AG04450 (cell line): ENCODE measurements around the gene TRIP12. TPM values are rescaled to one million over a fixed set of nuclear protein-coding genes. Genes with fewer than 3 reads are reported as not detected.

Experiments
- CTCF ChIA-PET: fragments of 300-600, 350-600 bp; formaldehyde crosslinking; extraction: SDS; loops from one replicate; lab custom pipeline; 2022; ENCODE audit warnings: antibody characterized with exemption, inconsistent platforms; lab: Charles Lee
- POLR2A ChIA-PET: fragments of 350-600 bp; formaldehyde crosslinking; extraction: SDS; loops from one replicate; lab custom pipeline; 2021; ENCODE audit warnings: antibody characterized with exemption, inconsistent platforms; lab: Yijun Ruan, JAX
- DNase-seq: peaks from one replicate; pipeline ENCODE4 v3.0.0-alpha.2; 2011; ENCODE audit warnings: low read depth, low spot score
- H3K27ac ChIP-seq: one replicate; pipeline ENCODE4 v1.5.1; 2012; ENCODE audit warnings: low read depth, low read length, control low read depth
- H3K27me3 ChIP-seq: one replicate; pipeline ENCODE4 v1.6.0; 2012; ENCODE audit warnings: low read length; ENCODE audit not compliant: control insufficient read depth, insufficient read depth
- H3K4me3 ChIP-seq: 2 replicates; pipeline ENCODE4 v1.5.1; 2011; ENCODE audit warnings: mild to moderate bottlenecking, low read depth, low read length, control low read depth
- H3K9me3 ChIP-seq: 2 replicates; pipeline ENCODE4 v1.5.1; 2012; ENCODE audit warnings: low read length; ENCODE audit not compliant: control insufficient read depth, insufficient read depth
- polyA plus RNA-seq: library from polyadenylated mRNA; depleted of rRNA; stranded (reverse); fragments of >200 nt; gene quantifications from 2 replicates; pipeline ENCODE4 v1.2.3, GENCODE V29; 2011
- TF ChIP-seq, protein P1 (sequence below): IDR thresholded peaks from 2 replicates; pipeline ENCODE4 v1.5.1; 2011; ENCODE audit warnings: low read depth, low read length, control low read depth, inconsistent platforms

The TRIP12 gene
- polyA plus RNA-seq, 1 experiment, result 170 TPM

DNA sequence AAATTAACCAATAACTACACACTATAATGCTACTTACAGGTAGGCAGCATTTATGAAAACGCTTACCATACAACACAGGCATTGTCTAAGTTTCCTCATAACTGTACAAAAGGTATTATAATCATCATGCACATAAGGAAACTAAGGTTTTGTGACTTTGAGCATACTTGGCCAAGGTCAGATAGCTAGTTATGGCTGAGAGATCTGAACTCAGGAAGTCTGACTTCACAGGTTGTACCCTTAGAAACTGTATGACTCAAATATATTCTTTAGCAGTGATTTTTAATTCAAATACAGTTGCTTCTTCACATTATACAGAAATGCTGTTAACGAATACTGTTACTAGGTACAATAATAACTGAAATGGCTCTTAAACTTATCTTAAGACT is 89.3 kb downstream of the TRIP12 start:
- POLR2A ChIA-PET, result no interaction called here
- no peaks in the 10 kb centered on the region for H3K9me3 ChIP-seq
- DNase-seq, result no peak
- TF ChIP-seq, protein P1, sequence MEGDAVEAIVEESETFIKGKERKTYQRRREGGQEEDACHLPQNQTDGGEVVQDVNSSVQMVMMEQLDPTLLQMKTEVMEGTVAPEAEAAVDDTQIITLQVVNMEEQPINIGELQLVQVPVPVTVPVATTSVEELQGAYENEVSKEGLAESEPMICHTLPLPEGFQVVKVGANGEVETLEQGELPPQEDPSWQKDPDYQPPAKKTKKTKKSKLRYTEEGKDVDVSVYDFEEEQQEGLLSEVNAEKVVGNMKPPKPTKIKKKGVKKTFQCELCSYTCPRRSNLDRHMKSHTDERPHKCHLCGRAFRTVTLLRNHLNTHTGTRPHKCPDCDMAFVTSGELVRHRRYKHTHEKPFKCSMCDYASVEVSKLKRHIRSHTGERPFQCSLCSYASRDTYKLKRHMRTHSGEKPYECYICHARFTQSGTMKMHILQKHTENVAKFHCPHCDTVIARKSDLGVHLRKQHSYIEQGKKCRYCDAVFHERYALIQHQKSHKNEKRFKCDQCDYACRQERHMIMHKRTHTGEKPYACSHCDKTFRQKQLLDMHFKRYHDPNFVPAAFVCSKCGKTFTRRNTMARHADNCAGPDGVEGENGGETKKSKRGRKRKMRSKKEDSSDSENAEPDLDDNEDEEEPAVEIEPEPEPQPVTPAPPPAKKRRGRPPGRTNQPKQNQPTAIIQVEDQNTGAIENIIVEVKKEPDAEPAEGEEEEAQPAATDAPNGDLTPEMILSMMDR, result no peak
- CTCF ChIA-PET, result interaction anchor here (0.7 to 5.7 kb wide), 2 partner anchors 31 to 33 kb away, joined by 3 to 29 read pairs; no protein-coding TSS in a partner anchor
- no peak overlapping the region for H3K4me3 ChIP-seq
- H3K27me3 ChIP-seq, result no peaks in the 10 kb centered on the region
- H3K27ac ChIP-seq, result no peak overlapping the region

DNA sequence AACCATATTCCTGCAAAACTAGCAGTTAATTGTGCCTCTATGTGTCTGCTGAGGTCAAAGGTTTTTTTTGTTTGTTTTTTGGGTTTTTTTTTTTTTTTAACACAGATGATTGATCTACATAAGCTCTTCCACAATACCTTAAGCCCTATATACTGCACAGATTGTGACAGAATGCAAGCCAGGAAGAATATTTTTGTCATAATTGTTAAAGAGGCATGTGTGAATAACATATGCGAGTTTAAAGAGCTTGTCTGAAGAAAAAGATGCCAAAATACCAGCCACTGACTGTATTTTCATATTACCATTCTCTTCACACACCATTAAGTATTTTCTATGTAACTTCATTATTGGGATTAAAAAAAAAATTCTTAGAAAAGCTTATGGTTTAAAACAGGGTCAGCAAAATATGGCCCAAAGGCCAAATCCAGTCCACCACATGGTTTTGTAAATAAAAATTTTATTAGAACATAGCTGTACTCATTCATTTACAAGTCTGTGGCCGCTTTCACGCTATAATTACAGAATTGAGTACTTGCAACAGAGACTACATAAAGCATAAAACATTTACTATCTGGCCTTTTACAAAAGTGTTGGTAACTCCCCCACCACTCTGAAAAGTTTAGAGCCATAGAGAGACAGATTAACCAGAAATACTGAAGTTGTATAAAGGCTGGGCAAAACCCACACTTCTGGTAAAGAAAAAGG is 89.9 kb downstream of the TRIP12 start:
- no peak for DNase-seq
- no peaks in the 10 kb centered on the region for H3K9me3 ChIP-seq
- no peak overlapping the region for H3K4me3 ChIP-seq
- no peak overlapping the region for H3K27ac ChIP-seq
- ChIA-PET CTCF (interaction anchor here (0.5 to 5.7 kb wide), 5 partner anchors 18 to 235 kb away, joined by 3 to 29 read pairs (median 4); no protein-coding TSS in a partner anchor), POLR2A (no interaction called here)
- no peaks in the 10 kb centered on the region for H3K27me3 ChIP-seq
- TF ChIP-seq, protein P1, result no peak

DNA sequence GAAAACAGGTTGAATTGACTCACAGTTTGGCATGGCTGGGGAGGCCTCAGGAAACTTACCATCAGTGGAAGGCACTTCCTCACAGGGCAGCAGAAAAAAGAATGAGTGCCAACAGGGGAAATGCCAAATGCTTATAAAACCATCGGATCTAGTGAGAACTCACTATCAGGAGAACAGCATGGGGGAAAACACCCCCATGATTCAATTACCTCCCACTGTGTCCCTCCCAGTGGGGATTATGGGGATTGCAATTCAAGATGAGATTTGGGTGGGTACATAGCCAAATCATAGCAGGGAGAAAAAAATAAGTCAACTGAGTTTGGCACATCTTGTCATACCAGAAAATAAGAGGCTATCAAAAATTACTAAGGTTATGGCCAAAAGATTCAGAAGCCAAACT is 96.3 kb downstream of the TRIP12 start:
- no peak overlapping the region for H3K27ac ChIP-seq
- POLR2A ChIA-PET, result no interaction called here
- no peaks in the 10 kb centered on the region for H3K27me3 ChIP-seq
- CTCF ChIA-PET, result no interaction called here
- no peak for DNase-seq
- TF ChIP-seq, protein P1, result 0 out of 2 replicates have a peak, but pooled peaks have one; percentile 5
- no peak overlapping the region for H3K4me3 ChIP-seq
- H3K9me3 ChIP-seq, result no peaks in the 10 kb centered on the region

DNA sequence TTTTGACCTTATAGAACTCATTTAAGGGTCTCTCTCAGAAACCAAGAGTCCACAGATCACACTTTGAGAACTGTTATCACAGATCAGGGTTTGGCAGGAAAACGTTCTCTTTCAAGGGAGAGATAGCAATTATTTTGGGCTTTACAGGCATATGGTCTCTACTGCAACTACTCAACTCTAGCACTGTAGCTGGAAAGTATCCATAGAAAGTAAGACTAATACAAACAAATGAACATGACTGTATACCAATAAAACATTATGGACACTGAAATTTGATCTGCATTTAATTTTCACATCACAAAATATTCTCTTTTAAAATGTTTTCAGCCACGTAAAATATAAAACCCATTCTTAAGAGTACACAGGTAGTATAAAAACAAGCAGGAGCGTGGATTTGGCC is 100.5 kb downstream of the TRIP12 start:
- TF ChIP-seq, protein P1, result no peak
- no peaks in the 10 kb centered on the region for H3K9me3 ChIP-seq
- H3K4me3 ChIP-seq, result no peak overlapping the region
- CTCF ChIA-PET, result interaction anchor here (1.4 to 3.6 kb wide), 2 partner anchors 20 to 40 kb away, joined by 4 to 20 read pairs; no protein-coding TSS in a partner anchor
- no peak overlapping the region for H3K27ac ChIP-seq
- POLR2A ChIA-PET, result no interaction called here
- no peaks in the 10 kb centered on the region for H3K27me3 ChIP-seq
- no peak for DNase-seq

DNA sequence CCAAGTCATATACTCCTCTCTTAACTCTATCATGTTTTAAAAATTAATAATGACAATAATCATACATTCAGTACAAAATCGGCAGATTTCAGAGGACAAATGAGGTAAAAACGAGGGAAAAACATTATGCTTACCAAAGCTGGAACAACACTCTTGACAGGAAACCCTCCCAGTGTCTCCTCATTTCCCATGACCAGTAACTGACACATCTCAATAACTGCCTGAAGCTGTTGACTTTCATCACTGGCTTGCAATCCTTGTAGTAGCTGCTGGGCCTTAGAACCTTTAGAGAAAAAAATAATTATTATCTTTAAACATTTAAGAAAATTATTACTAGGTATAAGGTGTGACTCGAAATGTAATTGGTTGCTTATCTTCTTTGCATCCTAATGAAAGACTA is 103.6 kb downstream of the TRIP12 start:
- CTCF ChIA-PET, result interaction anchor here (0.6 to 3.6 kb wide), 4 partner anchors 17 to 792 kb away, joined by 3 to 20 read pairs (median 8); no protein-coding TSS in a partner anchor

More for the DNA sequence above, 103.6 kb downstream of the TRIP12 start:
- POLR2A ChIA-PET, result no interaction called here
- H3K27me3 ChIP-seq, result no peaks in the 10 kb centered on the region
- TF ChIP-seq, protein P1, result no peak
- DNase-seq, result no peak
- H3K4me3 ChIP-seq, result no peak overlapping the region
- no peak overlapping the region for H3K27ac ChIP-seq
- no peaks in the 10 kb centered on the region for H3K9me3 ChIP-seq
